GM21360 (cell line): ENCODE measurements around the gene ADM2.
"Not testable (repeated sequence)": the region's sequence is repeated elsewhere in the genome, so short reads cannot be mapped to it uniquely, and the experiment has no call there.

Experiments
- ATAC-seq: cut with Tn5 transposase; IDR thresholded peaks from one replicate; pipeline ENCODE4 v1.9.1; 2021; ENCODE audit warnings: mild to moderate bottlenecking, moderate library complexity; ENCODE audit not compliant: unreplicated experiment

The ADM2 gene

DNA sequence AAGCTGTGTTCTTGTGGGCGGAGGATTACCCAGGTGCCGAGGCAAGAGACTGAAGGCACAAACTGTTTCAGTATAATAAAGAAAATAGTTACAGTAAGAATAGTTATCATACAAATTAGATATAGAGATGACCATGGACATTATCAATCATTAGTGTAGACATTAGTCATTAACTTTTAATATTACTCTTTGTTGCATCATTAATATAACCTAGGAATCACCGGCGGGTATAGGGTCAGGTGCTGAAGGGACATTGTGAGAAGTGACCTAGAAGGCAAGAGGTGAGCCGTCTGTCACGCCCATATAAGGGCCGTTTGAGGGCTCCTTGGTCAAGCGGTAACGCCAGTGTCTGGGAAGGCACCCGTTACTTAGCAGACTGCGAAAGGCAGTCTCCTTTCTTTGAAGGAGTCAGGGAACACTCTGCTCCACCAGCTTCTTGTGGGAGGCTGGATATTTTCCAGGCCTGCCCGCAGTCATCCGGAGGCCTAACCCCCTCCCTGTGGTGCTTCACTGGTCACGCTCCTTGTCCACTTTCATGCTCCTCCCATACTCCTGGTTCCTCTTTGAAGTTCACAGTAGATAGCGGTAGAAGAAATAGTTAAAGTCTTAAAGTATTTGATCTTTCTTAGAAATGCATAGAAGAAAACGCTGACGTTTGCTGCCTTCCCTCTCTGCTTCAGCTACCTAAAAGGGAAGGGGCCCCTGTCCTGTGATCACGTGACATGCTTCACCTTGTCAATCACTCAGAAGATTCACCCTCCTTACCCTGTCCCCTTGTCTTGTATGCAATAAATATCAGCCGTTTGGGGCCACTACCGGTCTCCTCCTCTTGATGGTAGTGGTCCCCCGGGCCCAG is 52.7 kb downstream of the ADM2 start:
- ATAC-seq, result not testable (repeated sequence)

DNA sequence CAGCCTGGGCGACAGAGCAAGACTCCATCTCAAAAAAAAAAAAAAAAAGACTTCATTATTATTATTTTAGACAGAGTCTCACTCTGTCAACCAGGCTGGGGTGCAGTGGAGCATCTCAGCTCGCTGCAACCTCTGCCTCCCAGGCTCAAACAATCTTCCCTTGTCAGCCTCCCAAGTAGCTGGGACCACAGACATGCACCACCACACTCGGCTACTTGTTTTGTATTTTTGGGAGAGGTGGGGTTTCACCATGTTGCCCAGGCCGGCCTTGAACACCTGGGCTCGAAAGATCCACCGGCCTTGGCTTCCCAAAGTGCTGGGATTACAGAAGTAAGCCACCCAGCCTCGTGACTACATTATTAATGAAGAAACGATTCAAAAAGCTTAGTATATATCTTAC is 53.8 kb downstream of the ADM2 start:
- ATAC-seq, result no peak
